ENCODE data around the gene PTRH1. TPM values are rescaled to one million over a fixed set of nuclear protein-coding genes. Genes with fewer than 3 reads are reported as not detected.

The PTRH1 gene
- total and polyA plus RNA-seq, 10 of the 15 experiments (the other 5 are each of a cell fraction or from before 2014, with no cell fraction given): 0.69 to 38.4 (median 10.2) TPM

GRCh38 chr9:127679506-127679905 is 36.0 kb downstream of the PTRH1 start:
- H3K36me3 ChIP-seq (ENCODE audit: control insufficient read depth in 2 of 2, insufficient read depth in 2 of 2, low read length in 1 of 2): no peaks in the 10 kb centered on the region
- no peak overlapping the region for H3K9ac ChIP-seq (ENCODE audit: control insufficient read depth, insufficient read depth, low read length)
- ATAC-seq: no peak
- WGBS (ENCODE audit: insufficient coverage, insufficient replicate concordance, low lambda C conversion rate, missing lambda C conversion rate): 45% methylated on average over 2 of the region's 2 CpGs
- intact Hi-C loops (cut with micrococcal nuclease; ENCODE audit: unreplicated experiment): no loop called here
- in situ Hi-C loops (cut with MboI): no loop called here
- BruUV-seq (replicated peaks): no TSS peak
- no peak overlapping the region for H3K4me3 ChIP-seq
- no peak overlapping the region for H3K4me2 ChIP-seq (ENCODE audit: control insufficient read depth, insufficient read depth)
- no peaks in the 10 kb centered on the region for H3K4me1 ChIP-seq (ENCODE audit: control insufficient read depth, insufficient read depth, low read length)
- TF ChIP-seq FOXK2 (IDR thresholded peaks at IDR 0.05): no peak
- TF ChIP-seq, protein P1, sequence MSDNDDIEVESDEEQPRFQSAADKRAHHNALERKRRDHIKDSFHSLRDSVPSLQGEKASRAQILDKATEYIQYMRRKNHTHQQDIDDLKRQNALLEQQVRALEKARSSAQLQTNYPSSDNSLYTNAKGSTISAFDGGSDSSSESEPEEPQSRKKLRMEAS (IDR thresholded peaks at IDR 0.05; ENCODE audit: low read depth, low read length): no peak
- no peak for TF ChIP-seq SIX5 (IDR thresholded peaks at IDR 0.05; ENCODE audit: low read depth, low read length, severe bottlenecking)
- no peak for TF ChIP-seq SUPT20H (IDR thresholded peaks at IDR 0.05; ENCODE audit: borderline replicate concordance, control insufficient read depth, low read depth, low read length)
- no peak for TF ChIP-seq ZNF384 (IDR thresholded peaks at IDR 0.05; ENCODE audit: borderline replicate concordance, low read depth, low read length)
- no peak for TF ChIP-seq EGR1 (IDR thresholded peaks at IDR 0.05; ENCODE audit: borderline replicate concordance in 1 of 2, low read depth in 2 of 2, low read length in 2 of 2)
- TF ChIP-seq, protein P2, sequence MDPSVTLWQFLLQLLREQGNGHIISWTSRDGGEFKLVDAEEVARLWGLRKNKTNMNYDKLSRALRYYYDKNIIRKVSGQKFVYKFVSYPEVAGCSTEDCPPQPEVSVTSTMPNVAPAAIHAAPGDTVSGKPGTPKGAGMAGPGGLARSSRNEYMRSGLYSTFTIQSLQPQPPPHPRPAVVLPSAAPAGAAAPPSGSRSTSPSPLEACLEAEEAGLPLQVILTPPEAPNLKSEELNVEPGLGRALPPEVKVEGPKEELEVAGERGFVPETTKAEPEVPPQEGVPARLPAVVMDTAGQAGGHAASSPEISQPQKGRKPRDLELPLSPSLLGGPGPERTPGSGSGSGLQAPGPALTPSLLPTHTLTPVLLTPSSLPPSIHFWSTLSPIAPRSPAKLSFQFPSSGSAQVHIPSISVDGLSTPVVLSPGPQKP (IDR thresholded peaks at IDR 0.05; ENCODE audit: low read depth, low read length): no peak
- no peak for TF ChIP-seq CUX1 (IDR thresholded peaks at IDR 0.05; ENCODE audit: insufficient replicate concordance, low read depth, low read length)
- no peak for TF ChIP-seq ETV6 (conservative IDR thresholded peaks at IDR 0.05 in 1 of 2, IDR thresholded peaks at IDR 0.05 in 1 of 2; ENCODE audit: borderline replicate concordance in 1 of 2, low read depth in 1 of 2)
- RAD21 ChIA-PET (ENCODE audit: unreplicated experiment): no interaction called here
- no peaks in the 10 kb centered on the region for H3K9me3 ChIP-seq (replicated peaks; ENCODE audit: control insufficient read depth, insufficient read depth, low read length)
- no peaks in the 10 kb centered on the region for H3K79me2 ChIP-seq (ENCODE audit: control insufficient read depth, insufficient read depth, low read length)
- no peak overlapping the region for H2AFZ ChIP-seq (ENCODE audit: control insufficient read depth, low read depth, low read length)
- no peak for FAIRE-seq
- POLR2A ChIA-PET: no interaction called here
- no peak for DNase-seq (ENCODE audit: low read depth, low spot score)
- H4K20me1 ChIP-seq (ENCODE audit: control insufficient read depth, insufficient read depth): no peaks in the 10 kb centered on the region
- CTCF ChIA-PET: no interaction called here
- SMC1A ChIA-PET (ENCODE audit: uncharacterized antibody, unreplicated experiment): interaction anchor here (0.7 kb wide), 1 partner anchor 10 kb away, joined by 3 read pairs; no protein-coding TSS in a partner anchor
- H3K27me3 ChIP-seq (replicated peaks in 1 of 2; ENCODE audit: control insufficient read depth in 2 of 2, insufficient read depth in 2 of 2, low read length in 1 of 2): peaks cover 0 to 3% of the 10 kb centered on the region in 2 experiments; a peak in 3 of 4 replicates
- no peak overlapping the region for H3K27ac ChIP-seq (ENCODE audit: control insufficient read depth, insufficient read depth)

Measured in GM12878 (cell line).